A673 (cell line): Measurements from ENCODE around the gene LHFPL6.

ENCODE experiments used
- EZH2 ChIP-seq: fragments of 200-600 bp; sonication (generic); IDR thresholded peaks from 2 replicates; pipeline ENCODE4 v1.6.1; 2017; ENCODE audit warnings: borderline replicate concordance, low read depth, mild to moderate bottlenecking, mixed read lengths, antibody characterized with exemption, low read length; ENCODE audit not compliant: poor library complexity, severe bottlenecking
- TF ChIP-seq, protein P1 (sequence below): fragments of 300-800, 200-600 bp; sonication (generic); conservative IDR thresholded peaks from 2 replicates; pipeline ENCODE4 v1.5.1; 2017; ENCODE audit warnings: low read depth, mild to moderate bottlenecking, antibody characterized with exemption, low read length, moderate library complexity, mixed read lengths

- TF ChIP-seq, protein P1, sequence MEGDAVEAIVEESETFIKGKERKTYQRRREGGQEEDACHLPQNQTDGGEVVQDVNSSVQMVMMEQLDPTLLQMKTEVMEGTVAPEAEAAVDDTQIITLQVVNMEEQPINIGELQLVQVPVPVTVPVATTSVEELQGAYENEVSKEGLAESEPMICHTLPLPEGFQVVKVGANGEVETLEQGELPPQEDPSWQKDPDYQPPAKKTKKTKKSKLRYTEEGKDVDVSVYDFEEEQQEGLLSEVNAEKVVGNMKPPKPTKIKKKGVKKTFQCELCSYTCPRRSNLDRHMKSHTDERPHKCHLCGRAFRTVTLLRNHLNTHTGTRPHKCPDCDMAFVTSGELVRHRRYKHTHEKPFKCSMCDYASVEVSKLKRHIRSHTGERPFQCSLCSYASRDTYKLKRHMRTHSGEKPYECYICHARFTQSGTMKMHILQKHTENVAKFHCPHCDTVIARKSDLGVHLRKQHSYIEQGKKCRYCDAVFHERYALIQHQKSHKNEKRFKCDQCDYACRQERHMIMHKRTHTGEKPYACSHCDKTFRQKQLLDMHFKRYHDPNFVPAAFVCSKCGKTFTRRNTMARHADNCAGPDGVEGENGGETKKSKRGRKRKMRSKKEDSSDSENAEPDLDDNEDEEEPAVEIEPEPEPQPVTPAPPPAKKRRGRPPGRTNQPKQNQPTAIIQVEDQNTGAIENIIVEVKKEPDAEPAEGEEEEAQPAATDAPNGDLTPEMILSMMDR = no peak
- TF ChIP-seq EZH2 = no peak
These were observed 225.3 kb downstream of the LHFPL6 start for GRCh38 chr13:39377699-39378098.
